Esophagus muscularis mucosa (tissue), 4 donors: ENCODE data around the gene TMEM87B. TPM values are rescaled to one million over a fixed set of nuclear protein-coding genes. Genes with fewer than 3 reads are reported as not detected.

Experiments
- DNase-seq: peaks from one replicate; pipeline ENCODE4 v3.0.0-alpha.2; 2017; ENCODE audit errors: extremely low spot score
- H3K27ac ChIP-seq, 4 donors: fragments of 200-600 bp; sonication (generic); replicated peaks in 1 of 4; 1 replicate in 3 of 4; 2 replicates in 1 of 4; pipeline ENCODE4 v1.5.1; 2016 to 2019; ENCODE audit warnings: mild to moderate bottlenecking in 1 of 4
- H3K27me3 ChIP-seq, 4 donors: fragments of 200-600 bp; sonication (generic); one replicate each; pipeline versions ENCODE4 v1.5.1 to v1.6.0; 2016 to 2019
- H3K36me3 ChIP-seq, 4 donors: fragments of 200-600 bp; sonication (generic); one replicate each; pipeline ENCODE4 v1.5.1; 2016 to 2019
- H3K4me1 ChIP-seq, 4 donors: fragments of 200-600 bp; sonication (generic); one replicate each; pipeline ENCODE4 v1.5.1; 2016 to 2019
- H3K4me3 ChIP-seq, 4 donors: fragments of 200-600 bp; sonication (generic); 1 replicate in 2 of 4; 2 replicates in 2 of 4; pipeline ENCODE4 v1.5.1; 2016 to 2019; ENCODE audit warnings: mild to moderate bottlenecking in 4 of 4, moderate library complexity in 1 of 4
- H3K9me3 ChIP-seq, 4 donors: fragments of 200-600 bp; sonication (generic); 1 replicate in 3 of 4; 2 replicates in 1 of 4; pipeline ENCODE4 v1.5.1; 2016 to 2019
- EP300 ChIP-seq: sonication (generic); formaldehyde crosslinking; IDR thresholded peaks from one replicate; pipeline ENCODE4 v1.6.1; 2017; ENCODE audit warnings: antibody characterized with exemption
- POLR2A ChIP-seq: fragments of 450-650 bp; IDR thresholded peaks from one replicate; pipeline ENCODE4 v1.6.1; 2017; ENCODE audit warnings: antibody characterized with exemption, moderate library complexity, mild to moderate bottlenecking, low read depth
- POLR2AphosphoS5 ChIP-seq, 2 donors: sonication (generic); formaldehyde crosslinking; IDR thresholded peaks; one replicate each; pipeline ENCODE4 v1.6.1; 2017; ENCODE audit warnings: antibody characterized with exemption in 2 of 2
- WGBS: methylation state at CpG from one replicate; pipeline ENCODE4 v1.1.5; 2018; 5-methylcytosine and 5-hydroxymethylcytosine counted together
- intact Hi-C: fragments of 100-400 bp; cut with DNase I; formaldehyde crosslinking; loops from one replicate; pipeline ENCODE4 v1.15.1; 2023
- total RNA-seq, 4 donors: library from RNA; depleted of rRNA; stranded (reverse); fragments of >200 nt; gene quantifications; one replicate each; pipeline versions ENCODE4 v1.1.0 to v1.2.1, GENCODE V29; 2016
- TF ChIP-seq, protein P1 (sequence below), 3 experiments: fragments of 200-600 bp in 2 of 3; fragments of 450-650 bp in 1 of 3; sonication (generic) in 2 of 3; IDR thresholded peaks; one replicate each; pipeline ENCODE4 v1.5.1; 2017 to 2019; ENCODE audit warnings: antibody characterized with exemption in 3 of 3, mild to moderate bottlenecking in 2 of 3, moderate library complexity in 1 of 3

Gene TMEM87B
- total RNA-seq, 4 donors from 2014 or later, result 13.7 to 21.8 (median 14.9) TPM

- Histone ChIP-seq H3K27me3 (no peaks in the 10 kb centered on the region), H3K4me1 (no peaks in the 10 kb centered on the region), H3K9me3 (no peaks in the 10 kb centered on the region), H3K36me3 (peaks cover 0 to 70% (median 27%) of the 10 kb centered on the region in 4 donors), H3K4me3 (no peak overlapping the region), H3K27ac (no peak overlapping the region)
- WGBS, result 94% methylated on average over 10 of the region's 10 CpGs
- no peak for DNase-seq
- intact Hi-C loops, result no loop called here
- TF ChIP-seq EP300 (no peak), POLR2A (no peak), POLR2AphosphoS5 (IDR thresholded peaks at IDR 0.05) (no peak)
- TF ChIP-seq, protein P1, sequence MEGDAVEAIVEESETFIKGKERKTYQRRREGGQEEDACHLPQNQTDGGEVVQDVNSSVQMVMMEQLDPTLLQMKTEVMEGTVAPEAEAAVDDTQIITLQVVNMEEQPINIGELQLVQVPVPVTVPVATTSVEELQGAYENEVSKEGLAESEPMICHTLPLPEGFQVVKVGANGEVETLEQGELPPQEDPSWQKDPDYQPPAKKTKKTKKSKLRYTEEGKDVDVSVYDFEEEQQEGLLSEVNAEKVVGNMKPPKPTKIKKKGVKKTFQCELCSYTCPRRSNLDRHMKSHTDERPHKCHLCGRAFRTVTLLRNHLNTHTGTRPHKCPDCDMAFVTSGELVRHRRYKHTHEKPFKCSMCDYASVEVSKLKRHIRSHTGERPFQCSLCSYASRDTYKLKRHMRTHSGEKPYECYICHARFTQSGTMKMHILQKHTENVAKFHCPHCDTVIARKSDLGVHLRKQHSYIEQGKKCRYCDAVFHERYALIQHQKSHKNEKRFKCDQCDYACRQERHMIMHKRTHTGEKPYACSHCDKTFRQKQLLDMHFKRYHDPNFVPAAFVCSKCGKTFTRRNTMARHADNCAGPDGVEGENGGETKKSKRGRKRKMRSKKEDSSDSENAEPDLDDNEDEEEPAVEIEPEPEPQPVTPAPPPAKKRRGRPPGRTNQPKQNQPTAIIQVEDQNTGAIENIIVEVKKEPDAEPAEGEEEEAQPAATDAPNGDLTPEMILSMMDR (IDR thresholded peaks at IDR 0.05), result no peak
Measured at GRCh38 chr2:112021290-112021689, 33.8 kb upstream of the TMEM87B start.

DNA sequence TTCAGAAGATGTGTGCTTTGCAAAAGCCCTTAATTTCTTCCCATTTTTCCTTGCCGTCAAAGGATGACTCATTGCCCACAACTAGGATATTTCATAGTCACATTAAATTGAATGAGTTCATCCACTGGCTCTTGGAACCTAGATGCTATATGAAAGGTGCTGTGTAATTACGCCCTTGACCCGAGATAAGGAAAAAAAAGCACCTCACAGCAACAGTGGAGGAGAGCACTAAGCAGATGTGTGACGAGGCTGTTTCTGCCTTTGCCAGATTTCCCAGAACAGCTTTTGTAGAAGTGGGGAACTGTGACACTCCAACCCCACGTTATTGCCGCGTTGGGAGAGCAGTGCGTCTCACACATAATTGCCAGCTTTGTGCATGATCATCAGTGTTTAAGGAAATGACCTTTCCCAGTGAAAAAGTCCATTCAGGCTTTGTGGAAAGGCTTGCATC, 33.3 kb upstream of the TMEM87B start:
- DNase-seq, result no peak
- no peak overlapping the region for H3K4me3 ChIP-seq
- TF ChIP-seq, protein P1 (IDR thresholded peaks at IDR 0.05), result no peak
- TF ChIP-seq EP300, result no peak
- no peak for TF ChIP-seq POLR2A
- no peak for TF ChIP-seq POLR2AphosphoS5 (IDR thresholded peaks at IDR 0.05)
- no peak overlapping the region for H3K27ac ChIP-seq
- peaks cover 0 to 65% (median 27%) of the 10 kb centered on the region in 4 donors for H3K36me3 ChIP-seq
- no peaks in the 10 kb centered on the region for H3K27me3 ChIP-seq
- no peaks in the 10 kb centered on the region for H3K9me3 ChIP-seq
- H3K4me1 ChIP-seq, result no peaks in the 10 kb centered on the region
- intact Hi-C loops, result no loop called here
- WGBS, result 96% methylated on average over 8 of the region's 8 CpGs

GRCh38 chr2:112023707-112024106, 31.4 kb upstream of the TMEM87B start:
- intact Hi-C loops, result no loop called here
- H3K27ac ChIP-seq, result no peak overlapping the region
- H3K9me3 ChIP-seq, result no peaks in the 10 kb centered on the region
- TF ChIP-seq POLR2AphosphoS5 (IDR thresholded peaks at IDR 0.05), result no peak
- TF ChIP-seq, protein P1 (IDR thresholded peaks at IDR 0.05), result no peak
- TF ChIP-seq EP300, result no peak
- TF ChIP-seq POLR2A, result no peak
- H3K4me3 ChIP-seq, result no peak overlapping the region
- DNase-seq, result no peak
- 94% methylated on average over 5 of the region's 5 CpGs for WGBS
- H3K36me3 ChIP-seq, result peaks cover 0 to 68% (median 27%) of the 10 kb centered on the region in 4 donors
- no peaks in the 10 kb centered on the region for H3K27me3 ChIP-seq
- H3K4me1 ChIP-seq, result no peaks in the 10 kb centered on the region

DNA sequence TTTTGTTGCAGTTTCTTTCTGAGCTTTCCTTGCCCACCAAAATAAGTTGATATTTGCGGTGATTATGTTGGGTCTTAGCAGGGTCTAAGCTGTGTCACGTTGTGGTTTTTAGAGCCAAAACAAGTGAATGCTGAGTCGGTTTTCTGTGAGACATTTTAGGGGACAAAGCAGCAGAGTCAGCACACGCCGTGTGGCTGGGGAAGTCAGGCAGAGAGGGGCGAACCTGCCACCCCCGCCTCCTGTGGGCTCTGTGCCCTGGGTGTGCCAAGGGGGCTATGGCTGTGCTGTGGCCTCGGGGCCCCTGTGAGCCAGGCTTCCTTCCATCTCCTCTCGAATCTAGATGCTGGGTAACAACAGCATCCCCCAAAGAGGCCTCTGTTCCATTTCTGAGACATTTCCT, 30.8 kb upstream of the TMEM87B start:
- WGBS, result 83% methylated on average over 7 of the region's 9 CpGs
- intact Hi-C loops, result no loop called here
- TF ChIP-seq POLR2AphosphoS5 (IDR thresholded peaks at IDR 0.05), result no peak
- TF ChIP-seq EP300, result no peak
- TF ChIP-seq POLR2A, result no peak
- TF ChIP-seq, protein P1 (IDR thresholded peaks at IDR 0.05), result no peak
- Histone ChIP-seq H3K4me3 (no peak overlapping the region), H3K27me3 (no peaks in the 10 kb centered on the region), H3K36me3 (peaks cover 0 to 67% (median 27%) of the 10 kb centered on the region in 4 donors), H3K4me1 (no peaks in the 10 kb centered on the region), H3K9me3 (no peaks in the 10 kb centered on the region), H3K27ac (no peak overlapping the region)
- DNase-seq, result no peak

- H3K4me3 ChIP-seq, result no peak overlapping the region
- no peak for DNase-seq
- H3K27ac ChIP-seq, result no peak overlapping the region
- H3K9me3 ChIP-seq, result no peaks in the 10 kb centered on the region
- intact Hi-C loops, result no loop called here
- WGBS, result 91% methylated on average over 11 of the region's 12 CpGs
- H3K36me3 ChIP-seq, result peaks cover 0 to 61% (median 27%) of the 10 kb centered on the region in 4 donors
- TF ChIP-seq POLR2A (no peak), POLR2AphosphoS5 (IDR thresholded peaks at IDR 0.05) (no peak)
- no peaks in the 10 kb centered on the region for H3K27me3 ChIP-seq
- no peaks in the 10 kb centered on the region for H3K4me1 ChIP-seq
Measured at GRCh38 chr2:112024896-112025491, 30.1 kb upstream of the TMEM87B start.
